GM08714 (cell line): ENCODE data around the gene MYH11.
"Not testable (repeated sequence)": the region's sequence is repeated elsewhere in the genome, so short reads cannot be mapped to it uniquely, and the experiment has no call there.

Experiments used
- H3K4me3 ChIP-seq: fragments of 200-500 bp; sonication (Bioruptor generic); 2 replicates; pipeline ENCODE4 v1.5.1; 2014; ENCODE audit warnings: mild to moderate bottlenecking, low read length, inconsistent platforms
- ZNF274 ChIP-seq: IDR thresholded peaks from 2 replicates; pipeline ENCODE4 v1.6.1; 2012; ENCODE audit warnings: mild to moderate bottlenecking, low read depth, low read length

MYH11 gene

GRCh38 chr16:15817446-15817845 lies 39.4 kb downstream of the MYH11 start:
- no peak overlapping the region for H3K4me3 ChIP-seq
- TF ChIP-seq ZNF274: no peak

- no peak overlapping the region for H3K4me3 ChIP-seq
- no peak for TF ChIP-seq ZNF274
Measured at GRCh38 chr16:15816228-15816627, 40.6 kb downstream of the MYH11 start.

GRCh38 chr16:15812401-15812750 lies 44.5 kb downstream of the MYH11 start:
- not testable (repeated sequence) for H3K4me3 ChIP-seq

- no peak for TF ChIP-seq ZNF274
- H3K4me3 ChIP-seq: no peak overlapping the region
Measured at GRCh38 chr16:15811481-15812400, 45.1 kb downstream of the MYH11 start.

GRCh38 chr16:15810949-15811348 lies 45.9 kb downstream of the MYH11 start:
- H3K4me3 ChIP-seq: no peak overlapping the region
- TF ChIP-seq ZNF274: no peak

GRCh38 chr16:15810411-15810810 lies 46.4 kb downstream of the MYH11 start:
- TF ChIP-seq ZNF274: no peak
- no peak overlapping the region for H3K4me3 ChIP-seq

GRCh38 chr16:15809297-15809696 lies 47.5 kb downstream of the MYH11 start:
- not testable (repeated sequence) for H3K4me3 ChIP-seq

GRCh38 chr16:15808071-15808470 lies 48.8 kb downstream of the MYH11 start:
- no peak for TF ChIP-seq ZNF274
- H3K4me3 ChIP-seq: no peak overlapping the region

GRCh38 chr16:15807603-15808009 lies 49.2 kb downstream of the MYH11 start:
- no peak overlapping the region for H3K4me3 ChIP-seq
- TF ChIP-seq ZNF274: no peak

- no peak overlapping the region for H3K4me3 ChIP-seq
- no peak for TF ChIP-seq ZNF274
Measured at GRCh38 chr16:15803618-15804017, 53.2 kb downstream of the MYH11 start.

- H3K4me3 ChIP-seq: no peak overlapping the region
- TF ChIP-seq ZNF274: no peak
Measured at GRCh38 chr16:15799851-15800495, 56.9 kb downstream of the MYH11 start.

- no peak for TF ChIP-seq ZNF274
- no peak overlapping the region for H3K4me3 ChIP-seq
Measured at GRCh38 chr16:15798671-15799070, 58.2 kb downstream of the MYH11 start.

GRCh38 chr16:15796885-15797284 lies 59.9 kb downstream of the MYH11 start:
- no peak for TF ChIP-seq ZNF274
- H3K4me3 ChIP-seq: no peak overlapping the region

GRCh38 chr16:15795615-15796014 lies 61.2 kb downstream of the MYH11 start:
- TF ChIP-seq ZNF274: no peak
- no peak overlapping the region for H3K4me3 ChIP-seq

- no peak overlapping the region for H3K4me3 ChIP-seq
- TF ChIP-seq ZNF274: no peak
Measured at GRCh38 chr16:15792563-15792971, 64.3 kb downstream of the MYH11 start.
